Fibroblast of mammary gland (primary cell): ENCODE results near the gene MAN1C1.

Experiments used
- DNase-seq: peaks from one replicate; pipeline ENCODE4 v3.0.0-alpha.2; 2010; ENCODE audit warnings: low read depth
- H3K4me3 ChIP-seq: 2 replicates; pipeline ENCODE4 v1.5.1; 2011; ENCODE audit warnings: low read depth, mild to moderate bottlenecking, low read length, moderate library complexity; ENCODE audit not compliant: control insufficient read depth
- CTCF ChIP-seq: conservative IDR thresholded peaks from 2 replicates; pipeline ENCODE4 v1.5.1; 2011; ENCODE audit warnings: low read depth, low read length, inconsistent platforms; ENCODE audit not compliant: control insufficient read depth, insufficient read depth

The MAN1C1 gene

GRCh38 chr1:25616095-25616986 lies at the start of gene MAN1C1:
Gene MAN1C1, plus strand, starts transcription at chr1:25616791. Its CDS starts 1,007 bp downstream, at chr1:25617798.
- peak; percentile 61 for DNase-seq
- no peak for TF ChIP-seq CTCF
- H3K4me3 ChIP-seq: peak within 1 kb of the TSS; percentile 48

GRCh38 chr1:25567710-25568089 lies 48.9 kb upstream of the MAN1C1 start:
- no peak for DNase-seq
- H3K4me3 ChIP-seq: no peak overlapping the region
- TF ChIP-seq CTCF: no peak

GRCh38 chr1:25568090-25568833 lies 48.3 kb upstream of the MAN1C1 start:
- no peak for TF ChIP-seq CTCF
- DNase-seq: peak; percentile 68
- no peak overlapping the region for H3K4me3 ChIP-seq

GRCh38 chr1:25568834-25569596 lies 47.6 kb upstream of the MAN1C1 start:
- no peak for TF ChIP-seq CTCF
- DNase-seq: peak; percentile 89
- no peak overlapping the region for H3K4me3 ChIP-seq

GRCh38 chr1:25569597-25570396 lies 46.8 kb upstream of the MAN1C1 start:
- H3K4me3 ChIP-seq: no peak overlapping the region
- DNase-seq: no peak
- no peak for TF ChIP-seq CTCF
